ENCODE data around the gene SSTR4. TPM values are rescaled to one million over a fixed set of nuclear protein-coding genes. Genes with fewer than 3 reads are reported as not detected.

Gene SSTR4
- total RNA-seq, 2 experiments from 2014 or later: not detected

- no peak for DNase-seq
- CTCF ChIA-PET: no interaction called here
- no peaks in the 10 kb centered on the region for H3K4me1 Mint-ChIP-seq
- H3K27ac Mint-ChIP-seq: no peak overlapping the region
- H3K4me3 Mint-ChIP-seq: no peak overlapping the region
- no peaks in the 10 kb centered on the region for H3K36me3 Mint-ChIP-seq (ENCODE audit: low read depth)
- H3K9me3 Mint-ChIP-seq: no peaks in the 10 kb centered on the region
- POLR2A ChIA-PET: no interaction called here
- H3K27me3 Mint-ChIP-seq: peaks cover 20% of the 10 kb centered on the region
Measured at GRCh38 chr20:23066772-23067171, 31.7 kb downstream of the SSTR4 start.

- Mint-ChIP-seq H3K4me3 (no peak overlapping the region), H3K9me3 (no peaks in the 10 kb centered on the region), H3K4me1 (no peaks in the 10 kb centered on the region), H3K27ac (no peak overlapping the region), H3K27me3 (peaks cover 18% of the 10 kb centered on the region), H3K36me3 (ENCODE audit: low read depth) (no peaks in the 10 kb centered on the region)
- ChIA-PET POLR2A (no interaction called here), CTCF (no interaction called here)
- DNase-seq: no peak
Measured at GRCh38 chr20:23068283-23068682, 33.2 kb downstream of the SSTR4 start.

- Mint-ChIP-seq H3K27ac (no peak overlapping the region), H3K36me3 (ENCODE audit: low read depth) (no peaks in the 10 kb centered on the region)
Measured at GRCh38 chr20:23069108-23069507, 34.0 kb downstream of the SSTR4 start.

GRCh38 chr20:23071398-23071797 lies 36.3 kb downstream of the SSTR4 start:
- Mint-ChIP-seq H3K4me3 (no peak overlapping the region), H3K9me3 (no peaks in the 10 kb centered on the region)

More at GRCh38 chr20:23069108-23069507, 34.0 kb downstream of the SSTR4 start:
- no peak for DNase-seq
- CTCF ChIA-PET: no interaction called here
- H3K9me3 Mint-ChIP-seq: no peaks in the 10 kb centered on the region
- POLR2A ChIA-PET: no interaction called here
- peaks cover 18% of the 10 kb centered on the region for H3K27me3 Mint-ChIP-seq
- no peak overlapping the region for H3K4me3 Mint-ChIP-seq
- no peaks in the 10 kb centered on the region for H3K4me1 Mint-ChIP-seq

GRCh38 chr20:23071996-23072395 lies 36.9 kb downstream of the SSTR4 start:
- Mint-ChIP-seq H3K4me3 (no peak overlapping the region), H3K36me3 (ENCODE audit: low read depth) (no peaks in the 10 kb centered on the region), H3K27me3 (peaks cover 3% of the 10 kb centered on the region), H3K27ac (no peak overlapping the region), H3K9me3 (no peaks in the 10 kb centered on the region), H3K4me1 (no peaks in the 10 kb centered on the region)
- CTCF ChIA-PET: no interaction called here
- DNase-seq: no peak
- POLR2A ChIA-PET: no interaction called here

More at GRCh38 chr20:23071398-23071797, 36.3 kb downstream of the SSTR4 start:
- no peak for DNase-seq
- H3K27me3 Mint-ChIP-seq: peaks cover 6% of the 10 kb centered on the region
- no peak overlapping the region for H3K27ac Mint-ChIP-seq
- CTCF ChIA-PET: no interaction called here
- no peaks in the 10 kb centered on the region for H3K4me1 Mint-ChIP-seq
- POLR2A ChIA-PET: no interaction called here
- H3K36me3 Mint-ChIP-seq (ENCODE audit: low read depth): no peaks in the 10 kb centered on the region

- Mint-ChIP-seq H3K27ac (no peak overlapping the region), H3K4me1 (no peaks in the 10 kb centered on the region), H3K36me3 (ENCODE audit: low read depth) (no peaks in the 10 kb centered on the region), H3K27me3 (peaks cover 7% of the 10 kb centered on the region), H3K4me3 (no peak overlapping the region), H3K9me3 (no peaks in the 10 kb centered on the region)
- ChIA-PET CTCF (no interaction called here), POLR2A (no interaction called here)
- no peak for DNase-seq
Measured at GRCh38 chr20:23072892-23073586, 37.9 kb downstream of the SSTR4 start.

GRCh38 chr20:23074052-23074451 lies 38.9 kb downstream of the SSTR4 start:
- DNase-seq: no peak
- no peaks in the 10 kb centered on the region for H3K9me3 Mint-ChIP-seq
- H3K27me3 Mint-ChIP-seq: peaks cover 11% of the 10 kb centered on the region
- H3K36me3 Mint-ChIP-seq (ENCODE audit: low read depth): no peaks in the 10 kb centered on the region
- no peak overlapping the region for H3K27ac Mint-ChIP-seq
- CTCF ChIA-PET: no interaction called here
- no peaks in the 10 kb centered on the region for H3K4me1 Mint-ChIP-seq
- POLR2A ChIA-PET: no interaction called here
- no peak overlapping the region for H3K4me3 Mint-ChIP-seq

- Mint-ChIP-seq H3K4me1 (peaks cover 3% of the 10 kb centered on the region), H3K36me3 (ENCODE audit: low read depth) (no peaks in the 10 kb centered on the region), H3K9me3 (no peaks in the 10 kb centered on the region), H3K27me3 (peaks cover 17% of the 10 kb centered on the region), H3K27ac (no peak overlapping the region), H3K4me3 (no peak overlapping the region)
- CTCF ChIA-PET: no interaction called here
- POLR2A ChIA-PET: no interaction called here
- DNase-seq: no peak
Measured at GRCh38 chr20:23077277-23077676, 42.2 kb downstream of the SSTR4 start.

- no peaks in the 10 kb centered on the region for H3K9me3 Mint-ChIP-seq
- H3K4me1 Mint-ChIP-seq: peaks cover 8% of the 10 kb centered on the region
- H3K36me3 Mint-ChIP-seq (ENCODE audit: low read depth): no peaks in the 10 kb centered on the region
- no peak overlapping the region for H3K27ac Mint-ChIP-seq
- ChIA-PET CTCF (no interaction called here), POLR2A (no interaction called here)
- H3K27me3 Mint-ChIP-seq: peaks cover 18% of the 10 kb centered on the region
- DNase-seq: no peak
- H3K4me3 Mint-ChIP-seq: no peak overlapping the region
Measured at GRCh38 chr20:23078351-23079015, 43.4 kb downstream of the SSTR4 start.

GRCh38 chr20:23079016-23079351 lies 43.9 kb downstream of the SSTR4 start:
- CTCF ChIA-PET: no interaction called here
- POLR2A ChIA-PET: no interaction called here
- H3K9me3 Mint-ChIP-seq: no peaks in the 10 kb centered on the region
- H3K27ac Mint-ChIP-seq: no peak overlapping the region
- H3K27me3 Mint-ChIP-seq: peaks cover 18% of the 10 kb centered on the region
- no peak overlapping the region for H3K4me3 Mint-ChIP-seq
- peaks cover 8% of the 10 kb centered on the region for H3K4me1 Mint-ChIP-seq
- no peaks in the 10 kb centered on the region for H3K36me3 Mint-ChIP-seq (ENCODE audit: low read depth)
- no peak for DNase-seq

- H3K36me3 Mint-ChIP-seq (ENCODE audit: low read depth): no peaks in the 10 kb centered on the region
- DNase-seq: no peak
- peaks cover 18% of the 10 kb centered on the region for H3K27me3 Mint-ChIP-seq
- no peak overlapping the region for H3K27ac Mint-ChIP-seq
- ChIA-PET CTCF (no interaction called here), POLR2A (no interaction called here)
- H3K4me1 Mint-ChIP-seq: peaks cover 8% of the 10 kb centered on the region
- H3K9me3 Mint-ChIP-seq: no peaks in the 10 kb centered on the region
- no peak overlapping the region for H3K4me3 Mint-ChIP-seq
Measured at GRCh38 chr20:23079926-23080325, 44.8 kb downstream of the SSTR4 start.

GRCh38 chr20:23080521-23080920 lies 45.4 kb downstream of the SSTR4 start:
- Mint-ChIP-seq H3K27ac (no peak overlapping the region), H3K4me1 (peaks cover 8% of the 10 kb centered on the region), H3K4me3 (no peak overlapping the region), H3K27me3 (peaks cover 18% of the 10 kb centered on the region), H3K9me3 (no peaks in the 10 kb centered on the region), H3K36me3 (ENCODE audit: low read depth) (no peaks in the 10 kb centered on the region)
- DNase-seq: no peak
- POLR2A ChIA-PET: no interaction called here
- CTCF ChIA-PET: no interaction called here

- POLR2A ChIA-PET: no interaction called here
- no peak overlapping the region for H3K4me3 Mint-ChIP-seq
- H3K4me1 Mint-ChIP-seq: peaks cover 11% of the 10 kb centered on the region
Measured at GRCh38 chr20:23081263-23081819, 46.2 kb downstream of the SSTR4 start.

More at GRCh38 chr20:23081263-23081819, 46.2 kb downstream of the SSTR4 start:
- no peaks in the 10 kb centered on the region for H3K36me3 Mint-ChIP-seq (ENCODE audit: low read depth)
- no peak for DNase-seq
- no peaks in the 10 kb centered on the region for H3K9me3 Mint-ChIP-seq
- no peak overlapping the region for H3K27ac Mint-ChIP-seq
- CTCF ChIA-PET: no interaction called here
- H3K27me3 Mint-ChIP-seq: peaks cover 18% of the 10 kb centered on the region

Data from activated CD4-positive, alpha-beta memory T cell treated with anti-CD3 and anti-CD28 coated beads, Interleukin-2, amount 10 ng/mL, durations not matched to agents 7 days and 5 days (primary cell).